LoVo (cell line): ENCODE results near the gene PNLDC1.
"Not testable (repeated sequence)": the region's sequence is repeated elsewhere in the genome, so short reads cannot be mapped to it uniquely, and the experiment has no call there.

Source experiments
- DNase-seq: peaks from one replicate; pipeline ENCODE4 v3.0.0-alpha.2; 2016; ENCODE audit warnings: low spot score

Gene PNLDC1

DNA sequence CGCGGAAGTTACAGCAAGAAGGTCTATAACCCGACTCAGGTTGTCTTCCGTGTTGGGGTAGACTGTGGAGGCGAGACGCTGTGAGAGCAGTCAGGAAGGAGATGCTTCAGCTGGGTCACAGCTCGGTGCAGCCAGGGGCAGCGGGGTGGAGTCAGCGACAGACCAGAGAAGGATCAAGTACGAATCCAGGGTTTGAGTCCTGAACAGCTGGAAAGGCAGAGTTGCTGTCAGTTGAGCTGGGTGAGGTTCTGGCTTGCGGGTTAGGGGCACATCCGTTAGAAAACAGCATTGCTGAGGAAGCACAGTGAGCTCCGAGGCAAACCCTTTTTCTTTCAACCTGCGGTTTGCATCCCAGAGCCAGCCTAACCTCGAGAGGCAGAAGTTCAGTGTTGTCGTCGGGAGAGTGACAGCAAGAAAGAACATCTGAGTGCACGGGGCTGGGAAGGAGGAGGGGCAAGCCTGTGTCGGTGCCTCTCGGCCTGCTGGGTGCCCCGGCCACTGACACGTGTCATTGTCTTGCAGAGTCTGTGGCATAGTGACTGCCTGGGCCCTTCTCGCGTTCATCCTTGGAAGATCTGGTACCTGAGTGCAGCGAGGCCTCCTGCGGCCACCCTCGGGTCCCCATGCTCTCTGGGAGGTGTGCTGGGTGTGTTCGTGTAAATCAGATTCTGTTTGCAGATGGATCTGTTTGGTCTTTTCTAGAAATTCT, 20.0 kb downstream of the PNLDC1 start:
- DNase-seq = no peak

DNA sequence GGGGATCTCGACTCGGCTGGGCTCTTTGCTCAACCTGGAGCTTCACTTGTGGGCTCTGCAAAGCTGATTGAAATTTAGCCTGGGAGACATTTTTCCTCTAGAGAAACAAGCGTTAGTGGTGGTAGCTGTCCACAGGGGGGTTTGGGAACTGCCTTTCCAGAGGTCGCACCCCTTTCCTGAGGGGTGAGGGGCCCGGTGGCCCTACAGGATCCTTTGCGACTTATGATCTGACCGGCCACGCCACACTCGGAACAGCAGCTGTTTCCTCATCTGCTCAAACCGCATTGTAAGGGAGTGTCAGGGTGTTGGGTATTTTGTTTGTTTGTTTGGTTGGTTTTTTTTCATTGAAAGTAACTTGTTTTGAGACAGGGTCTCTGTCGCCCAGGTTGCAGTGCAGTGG, 21.0 kb downstream of the PNLDC1 start:
- no peak for DNase-seq

DNA sequence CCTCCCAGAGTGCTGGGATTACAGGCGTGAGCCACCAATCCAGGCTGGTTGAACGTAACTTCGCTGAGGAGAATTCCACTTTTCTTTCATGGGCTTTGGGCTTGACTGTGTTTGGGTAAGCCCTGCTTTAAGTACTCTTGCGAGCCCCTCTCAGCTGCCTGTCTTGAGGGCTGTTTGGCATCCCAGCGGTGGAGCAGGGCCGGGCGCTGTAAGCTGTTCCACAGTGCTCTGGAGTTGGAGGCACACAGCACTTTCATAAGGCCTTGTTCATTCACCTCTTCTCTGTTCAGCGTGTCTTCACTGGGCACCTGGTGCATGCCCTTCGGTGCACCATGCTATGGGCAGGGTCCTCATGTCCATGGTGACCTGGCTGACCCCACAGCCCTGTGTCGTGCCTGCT, 21.6 kb downstream of the PNLDC1 start:
- no peak for DNase-seq

DNA sequence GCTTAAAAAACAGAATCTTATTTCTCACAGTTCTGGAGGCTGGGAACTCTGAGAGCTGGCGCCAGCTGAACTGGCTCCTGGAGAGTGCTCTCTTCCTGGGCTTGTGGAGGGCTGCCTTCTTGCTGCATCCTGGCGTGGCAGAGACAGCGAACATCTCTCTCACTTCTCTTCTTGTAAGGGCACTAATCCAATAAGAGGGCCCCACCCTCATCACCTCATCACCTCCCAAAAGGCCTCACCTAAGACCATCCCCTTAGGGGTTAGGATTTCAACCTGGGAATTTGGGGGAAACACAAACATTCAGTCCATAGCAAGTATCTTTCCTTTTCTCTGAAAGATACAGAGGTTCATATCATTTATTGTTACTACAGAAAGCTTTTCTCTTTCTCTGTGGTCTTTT, 23.9 kb downstream of the PNLDC1 start:
- DNase-seq = no peak

DNA sequence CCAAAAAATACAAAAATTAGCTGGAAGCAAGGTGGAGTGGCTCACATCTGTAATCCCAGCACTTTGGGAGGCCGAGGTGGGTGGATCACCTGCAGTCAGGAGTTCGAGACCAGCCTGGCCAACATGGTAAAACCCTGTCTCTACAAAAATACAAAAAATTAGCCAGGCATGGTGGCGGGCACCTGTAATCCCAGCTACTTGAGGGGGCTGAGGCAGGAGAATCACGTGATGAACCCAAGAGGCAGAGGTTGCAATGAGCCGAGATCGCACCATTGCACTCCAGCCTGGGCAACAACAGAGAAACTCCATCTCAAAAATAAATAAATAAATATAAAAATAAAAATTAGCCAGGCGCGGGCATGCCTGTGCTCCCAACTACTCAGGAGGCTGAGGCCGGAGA, 24.6 kb downstream of the PNLDC1 start:
- not testable (repeated sequence) for DNase-seq

DNA sequence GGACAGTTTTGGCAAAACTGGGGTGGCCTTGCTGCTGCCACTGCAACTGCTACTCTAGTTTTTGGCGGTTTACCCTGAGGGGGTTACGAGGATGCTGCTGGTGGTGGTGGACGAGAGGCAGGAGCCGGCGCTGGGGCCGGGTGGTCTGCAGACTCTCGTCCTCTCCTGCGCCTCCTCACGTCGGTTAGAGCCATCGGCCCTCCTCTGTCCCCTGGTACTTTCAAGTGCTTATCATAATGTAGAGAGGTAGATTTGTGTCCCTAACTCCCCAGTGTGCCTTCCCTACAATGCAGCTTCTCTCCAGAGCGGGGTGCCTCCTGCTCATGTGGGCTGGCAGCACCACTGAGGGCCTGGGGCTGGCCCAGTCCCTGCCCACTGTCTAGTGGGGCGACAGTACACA, 25.9 kb downstream of the PNLDC1 start:
- DNase-seq = no peak

DNA sequence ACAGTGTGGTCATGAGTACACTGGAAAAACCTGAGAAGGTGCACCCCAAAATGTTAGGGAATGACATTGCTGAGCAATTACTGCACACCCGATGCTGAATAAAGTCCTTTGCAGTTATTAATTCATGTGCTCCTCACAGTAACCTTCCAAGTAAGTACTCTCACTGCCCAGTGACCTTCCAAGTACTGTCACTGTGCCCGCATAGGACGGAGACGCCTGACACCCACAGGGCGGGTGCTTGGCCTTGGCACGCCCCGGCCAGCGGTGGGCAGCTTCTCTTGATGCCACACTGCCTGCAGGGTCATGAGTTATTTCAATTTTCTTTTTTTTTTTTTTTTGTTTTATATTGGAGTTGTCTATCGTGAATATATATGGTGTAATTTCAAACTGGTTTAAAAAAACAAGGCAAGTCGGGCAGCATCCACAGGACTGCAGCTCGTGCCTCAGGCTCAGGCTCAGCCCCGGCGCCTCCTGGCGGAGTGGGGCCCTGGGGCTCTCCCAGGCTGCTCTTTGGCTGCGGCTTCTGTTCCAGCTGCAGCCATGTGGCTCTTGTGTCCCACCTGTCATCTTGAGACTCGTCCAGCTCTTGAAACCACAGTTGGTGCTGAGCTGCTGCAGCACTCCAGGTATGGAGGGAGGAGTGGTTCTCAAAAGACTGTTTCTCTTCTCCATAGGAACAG, 27.0 kb downstream of the PNLDC1 start:
- no peak for DNase-seq

DNA sequence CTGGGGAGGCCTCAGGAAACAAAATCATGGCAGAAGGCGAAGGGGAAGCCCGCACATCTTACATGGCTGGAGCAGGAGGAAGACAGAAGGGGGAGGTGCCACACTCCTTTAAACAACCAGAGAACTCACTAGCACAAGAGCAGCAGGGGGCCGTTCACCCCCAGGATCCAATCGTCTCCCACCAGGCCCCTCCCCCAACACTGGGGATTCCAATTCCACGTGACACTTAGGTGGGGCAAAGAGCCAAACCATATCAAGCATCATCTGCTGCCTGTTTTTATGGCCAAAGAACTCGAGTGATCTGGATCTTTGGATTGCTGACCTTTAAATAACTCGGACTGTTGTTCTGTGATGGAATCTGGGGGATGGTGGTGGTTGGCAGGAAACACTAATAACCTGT, 28.0 kb downstream of the PNLDC1 start:
- no peak for DNase-seq

DNA sequence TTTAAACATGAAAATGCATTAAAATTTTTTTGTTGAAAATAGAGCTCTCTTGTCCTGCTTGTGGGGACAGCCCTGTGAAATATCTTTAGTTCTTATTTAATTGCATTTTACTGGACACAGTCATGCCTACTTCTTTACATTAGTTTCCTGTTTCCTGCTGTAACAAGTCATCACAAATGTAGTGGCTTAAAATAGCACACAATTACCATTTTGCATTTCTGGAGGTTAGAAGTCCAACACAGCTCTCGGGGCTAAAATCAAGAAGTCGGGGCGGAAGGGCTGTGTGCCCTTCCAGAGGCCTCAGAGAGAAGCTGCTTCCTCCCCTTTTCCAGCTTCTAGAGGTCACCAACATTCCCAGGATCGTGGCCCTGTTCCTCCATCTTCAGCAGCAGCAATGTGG, 29.4 kb downstream of the PNLDC1 start:
- no peak for DNase-seq

DNA sequence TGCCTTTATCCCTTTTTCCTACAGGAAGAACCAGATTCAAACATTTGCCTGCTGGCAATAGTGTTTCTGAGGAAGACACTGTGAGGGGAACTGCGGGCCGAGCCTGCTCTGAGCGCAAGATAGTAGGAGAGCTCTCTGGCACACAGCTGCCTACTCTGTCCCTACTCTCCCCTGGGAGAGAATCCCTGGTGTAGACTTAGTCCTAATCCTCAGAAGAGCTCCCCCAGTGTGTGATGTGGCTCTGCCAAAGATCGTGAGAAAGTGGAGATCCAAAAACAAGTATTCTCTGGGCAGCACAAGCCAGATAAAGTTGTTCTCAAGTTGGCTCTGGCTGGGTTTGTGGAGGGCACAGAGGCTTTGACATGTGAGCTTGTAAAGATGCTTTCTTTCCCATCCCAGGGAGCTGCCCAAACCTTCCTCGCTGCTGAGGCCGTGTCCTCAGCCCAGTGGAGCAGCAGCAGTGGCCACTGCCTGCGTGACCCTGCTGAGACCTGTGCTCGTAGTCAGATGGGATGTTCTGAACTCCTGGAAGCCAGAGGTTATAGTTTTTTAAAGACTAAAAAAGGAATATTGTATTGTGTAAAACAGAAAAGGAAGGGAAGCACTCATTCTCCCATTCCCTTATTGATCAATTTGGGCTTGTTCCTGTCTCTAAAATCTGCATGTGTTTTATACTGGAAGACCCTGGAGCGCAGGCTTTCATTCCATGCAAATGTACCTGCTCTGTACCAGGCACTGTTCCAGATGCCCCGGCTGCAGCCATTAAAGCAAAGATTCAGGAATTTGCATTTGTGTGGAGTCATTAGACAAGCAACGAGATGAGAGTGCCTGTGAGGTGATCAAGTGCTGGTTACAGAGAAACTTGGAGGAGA, 30.7 kb downstream of the PNLDC1 start:
- DNase-seq = no peak

DNA sequence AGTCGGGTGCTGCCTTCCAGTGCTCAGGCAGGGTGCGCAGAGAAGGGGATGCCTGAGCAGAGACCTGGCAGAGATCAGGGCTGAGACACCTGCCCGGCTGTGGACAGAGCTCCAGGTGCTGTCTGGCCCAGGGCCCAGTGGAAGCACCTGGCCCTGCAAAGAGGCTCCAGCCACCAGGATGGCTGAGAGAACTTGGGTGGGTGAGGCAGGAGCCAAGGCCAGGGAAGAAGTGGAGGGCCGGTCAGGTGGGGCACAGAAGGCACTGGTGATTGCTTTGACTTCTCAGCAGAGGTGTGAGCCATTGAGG, 31.2 kb downstream of the PNLDC1 start:
- DNase-seq = no peak

DNA sequence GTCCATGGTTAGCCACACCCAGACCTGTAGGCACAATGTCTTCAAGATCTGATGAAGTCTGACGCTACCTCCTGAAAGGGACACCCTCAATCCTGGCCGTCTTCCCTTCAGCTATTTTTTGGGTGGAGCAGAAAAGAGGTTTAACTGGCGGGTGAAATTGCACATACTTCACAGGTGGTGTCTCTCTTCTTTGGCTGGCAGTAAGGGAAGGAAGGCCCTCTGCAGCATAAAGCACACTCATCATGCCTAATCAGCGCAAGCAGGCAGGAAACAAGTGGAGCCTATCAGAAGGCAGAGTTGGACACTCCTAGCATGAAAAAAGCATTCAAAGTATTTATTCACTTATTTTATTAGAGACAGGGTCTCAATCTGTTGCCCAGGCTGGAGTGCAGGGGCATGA, 32.9 kb downstream of the PNLDC1 start:
- no peak for DNase-seq

DNA sequence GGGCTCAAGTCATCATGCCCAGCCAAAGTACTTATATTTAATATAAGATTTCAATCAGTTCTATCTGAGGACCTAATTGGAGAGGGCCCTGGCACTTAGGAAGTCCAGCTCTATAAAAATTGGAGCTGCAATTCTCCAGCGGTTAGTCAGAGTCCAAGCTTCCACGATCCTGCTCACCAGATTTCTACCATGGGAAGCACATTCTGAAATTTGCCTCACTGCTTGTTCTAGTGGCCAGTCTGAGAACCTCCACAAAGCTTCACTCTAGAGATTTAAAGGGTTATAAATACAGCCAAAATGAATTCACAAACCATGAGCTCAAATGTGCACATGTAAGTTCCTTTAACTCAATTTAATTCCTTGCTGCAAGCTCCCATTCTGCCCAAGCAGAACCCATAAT, 33.5 kb downstream of the PNLDC1 start:
- DNase-seq = no peak

DNA sequence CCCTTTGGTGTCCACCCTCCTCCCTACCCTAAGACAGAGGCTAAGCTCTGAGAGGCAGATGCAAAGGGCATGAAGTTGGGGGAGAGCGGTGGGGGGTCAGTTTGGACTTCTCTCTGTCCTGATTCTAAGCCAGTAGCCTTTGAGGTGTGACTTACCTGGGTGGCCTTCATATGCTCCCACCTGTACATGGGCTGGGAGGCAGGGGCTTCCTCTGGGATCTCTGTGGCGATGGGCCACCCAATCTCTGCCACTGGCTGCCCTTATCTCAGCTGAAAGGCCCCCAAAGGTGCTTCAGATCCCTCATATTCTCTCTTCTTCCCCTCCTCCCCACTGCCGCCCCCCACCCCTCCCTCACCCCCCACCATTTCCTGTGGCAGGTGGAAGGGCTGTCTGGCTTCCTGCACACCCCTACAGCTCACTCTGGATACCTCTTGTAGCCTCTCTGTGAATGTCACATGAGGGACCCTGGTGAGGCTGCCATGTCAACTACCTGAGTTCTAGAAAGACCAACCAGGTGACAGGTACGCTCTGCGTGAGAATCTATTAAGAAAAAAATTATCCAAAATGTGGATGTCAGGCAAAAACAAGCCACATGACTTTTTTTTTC, 34.0 kb downstream of the PNLDC1 start:
- DNase-seq = no peak

DNA sequence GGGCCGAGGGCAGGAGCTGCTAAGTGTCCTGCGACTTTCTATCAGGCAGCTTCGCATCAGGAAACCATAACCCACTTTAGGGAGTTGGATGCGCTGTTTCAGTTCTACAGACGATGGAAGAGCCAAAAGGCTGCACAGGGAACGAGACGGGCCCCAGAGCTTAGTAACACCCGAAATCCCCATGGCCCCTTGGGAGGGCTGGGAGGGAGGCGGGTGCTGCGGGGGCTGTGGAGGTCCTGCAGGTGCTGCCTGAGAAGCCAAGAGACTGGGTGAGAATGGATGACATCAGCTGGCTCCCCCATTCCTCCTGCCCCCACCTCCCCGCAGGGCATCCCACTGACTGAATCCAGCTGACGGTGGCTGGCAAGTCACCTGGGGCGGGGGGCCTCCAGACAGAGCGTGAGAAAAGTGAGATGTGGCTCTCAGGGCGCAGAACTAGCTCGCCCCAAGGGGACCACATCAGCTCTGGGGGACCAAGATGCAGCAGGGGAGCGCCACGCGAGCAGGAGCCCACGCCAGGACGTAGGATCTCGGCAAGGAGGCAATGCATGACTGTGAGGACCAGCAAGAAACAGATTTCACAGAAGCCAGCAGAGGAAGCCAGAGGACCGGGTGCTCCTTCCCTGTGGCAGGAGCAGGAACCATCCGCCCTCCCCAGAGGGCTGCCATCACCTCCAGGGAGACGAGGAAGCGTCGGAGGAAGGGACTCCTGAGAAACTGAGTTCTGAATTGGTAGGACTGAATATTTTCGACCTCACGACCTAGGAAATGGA, 36.8 kb downstream of the PNLDC1 start:
- no peak for DNase-seq

DNA sequence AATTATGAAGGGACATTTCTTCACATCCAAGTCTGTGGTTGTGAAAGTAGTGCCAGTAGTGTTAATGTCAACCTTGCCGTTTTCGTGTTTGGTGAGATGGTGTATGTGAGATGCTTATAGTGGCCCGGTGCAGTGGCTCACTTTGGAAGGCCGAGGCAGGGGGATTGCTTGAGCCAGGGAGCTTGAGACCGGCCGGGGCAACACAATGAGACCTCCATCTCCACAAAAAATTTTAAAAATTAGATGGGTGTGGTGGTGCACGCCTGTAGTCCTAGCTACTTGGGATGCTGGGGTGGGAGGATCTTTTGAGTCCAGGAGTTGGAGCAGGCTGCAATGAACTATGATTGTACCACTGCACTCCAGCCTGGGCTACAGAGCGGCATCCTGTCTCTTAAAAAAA, 37.4 kb downstream of the PNLDC1 start:
- DNase-seq = no peak

DNA sequence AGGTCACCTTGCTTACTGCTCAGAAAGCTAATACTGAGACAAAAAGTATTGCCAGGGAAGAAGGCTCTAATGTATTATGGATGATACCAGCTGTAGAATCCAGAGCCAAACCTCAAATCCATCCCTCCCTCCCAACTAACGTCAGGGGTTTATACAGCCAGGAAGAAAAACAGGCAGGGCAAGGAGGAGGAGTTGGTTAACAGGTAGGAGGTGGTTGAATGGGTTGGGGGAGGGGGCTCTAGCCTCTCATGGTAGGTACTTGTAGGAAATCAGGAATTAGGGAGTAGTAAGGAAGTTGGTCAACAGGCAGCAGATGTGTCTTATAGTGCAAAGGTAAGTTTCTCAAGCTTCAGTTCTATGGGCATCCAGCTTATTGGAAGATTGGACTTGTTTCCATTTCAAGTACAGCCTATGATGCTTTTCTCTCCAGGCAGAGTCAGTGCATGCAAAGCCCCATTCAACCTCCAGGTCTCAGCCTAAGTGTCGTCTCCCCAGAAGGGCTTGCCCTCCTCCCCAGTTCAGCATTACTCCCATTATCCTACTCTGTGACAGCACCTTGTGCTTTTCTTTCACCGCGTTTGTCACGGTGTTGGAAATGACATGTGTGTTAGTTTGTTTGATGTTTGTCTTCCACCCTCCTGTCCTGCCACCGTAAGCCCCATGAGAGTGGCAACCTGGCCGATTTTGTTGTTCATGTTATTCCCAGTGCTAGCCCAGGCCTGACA, 38.1 kb downstream of the PNLDC1 start:
- DNase-seq = no peak

DNA sequence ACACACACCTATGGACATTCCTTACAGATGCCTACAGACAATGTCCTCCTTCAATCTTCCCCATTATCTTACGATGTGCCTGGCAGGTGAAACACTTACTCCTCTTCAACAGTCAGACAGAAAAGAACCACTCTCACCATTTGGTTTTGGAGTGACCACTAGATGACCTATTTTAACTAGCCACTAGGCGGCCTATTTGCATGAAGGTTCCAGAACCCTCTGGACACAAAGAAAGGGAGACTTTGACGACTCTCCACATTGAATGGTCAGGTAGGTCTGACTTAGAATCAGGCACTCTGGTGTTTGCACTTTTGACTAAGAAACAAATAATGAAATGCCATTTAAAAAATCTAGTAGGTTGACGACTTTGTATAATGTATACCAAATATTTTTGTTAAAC, 42.0 kb downstream of the PNLDC1 start:
- DNase-seq = no peak

DNA sequence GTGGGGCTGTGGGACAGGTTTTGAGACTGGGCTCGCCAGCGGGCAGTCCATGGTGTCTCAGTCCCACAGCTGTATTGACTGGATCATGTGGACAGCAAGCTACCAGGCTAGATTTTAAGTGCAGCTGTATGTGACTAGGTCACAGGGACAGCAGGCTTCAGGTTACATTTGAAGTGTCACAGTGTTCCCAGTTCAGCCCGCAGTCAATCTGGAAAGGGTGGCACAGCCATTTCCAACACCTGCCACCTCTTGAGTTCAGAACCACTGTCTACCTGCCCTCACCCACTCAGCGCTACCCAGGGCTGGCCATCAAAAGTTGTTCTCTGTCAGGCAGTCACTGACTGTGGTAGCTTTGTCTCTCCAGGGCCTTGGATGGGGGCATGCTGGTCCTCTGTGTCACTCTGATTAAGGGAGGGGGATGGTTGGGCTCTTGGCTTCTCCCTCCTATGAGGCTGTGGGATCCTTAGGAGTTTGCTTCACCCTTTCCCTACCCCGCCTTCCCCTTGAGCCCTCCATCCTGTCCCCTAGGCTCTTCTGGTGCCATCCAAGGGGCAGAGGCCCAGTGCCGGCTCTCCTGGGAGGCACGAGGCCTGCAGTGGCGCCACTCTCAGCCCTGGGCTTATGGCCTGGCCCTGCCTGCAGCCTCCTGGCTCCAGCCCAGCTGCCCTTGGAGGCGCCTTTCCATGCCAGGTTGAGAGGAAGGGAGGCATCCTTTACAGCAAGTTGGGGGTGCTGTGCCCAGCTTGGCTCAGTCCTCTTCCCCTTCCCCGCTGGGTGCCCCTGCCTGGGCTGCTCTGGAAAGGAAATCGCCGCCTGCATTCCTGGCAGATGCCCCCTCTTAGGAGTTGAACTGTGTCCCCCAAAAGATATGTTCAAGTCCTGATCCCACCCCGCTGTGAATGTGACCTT, 44.9 kb downstream of the PNLDC1 start:
- no peak for DNase-seq

DNA sequence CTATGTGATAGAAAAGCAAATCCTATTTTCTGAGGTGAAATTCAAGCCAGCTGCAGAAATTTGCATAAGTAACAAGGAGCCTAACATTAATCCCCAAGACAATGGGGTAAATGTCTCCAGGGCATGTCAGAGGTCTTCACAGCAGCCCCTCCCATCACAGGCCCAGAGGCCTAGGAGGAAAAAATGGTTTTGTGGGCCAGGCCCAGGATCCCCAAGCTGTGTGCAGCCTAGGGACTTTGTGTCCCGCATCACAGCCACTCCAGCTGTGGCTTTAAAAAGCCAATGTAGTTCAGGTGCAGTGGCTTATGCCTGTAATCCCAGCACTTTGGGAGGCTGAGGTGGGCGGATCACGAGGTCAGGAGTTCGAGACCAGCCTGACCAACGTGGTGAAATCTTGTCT, 48.5 kb downstream of the PNLDC1 start:
- not testable (repeated sequence) for DNase-seq
